ENCODE results near the gene DUSP9. TPM values are rescaled to one million over a fixed set of nuclear protein-coding genes. Genes with fewer than 3 reads are reported as not detected.

Gene DUSP9
- polyA plus RNA-seq, 1 donor from 2014 or later = 0.94 TPM

GRCh38 chrX:153640736-153641575, 6.0 kb upstream of the DUSP9 start:
- Histone ChIP-seq H3K4me2 (ENCODE audit: low read length) (no peak overlapping the region), H3K36me3 (ENCODE audit: insufficient read depth, low read length) (no peaks in the 10 kb centered on the region), H3K27ac (ENCODE audit: low read length) (no peak overlapping the region), H3K4me3 (ENCODE audit: low read length) (no peak overlapping the region), H3K9me2 (ENCODE audit: insufficient read depth, low read length) (no peaks in the 10 kb centered on the region), H3K27me3 (ENCODE audit: insufficient read depth, low read depth, low read length) (peaks cover 32% of the 10 kb centered on the region), H4K20me1 (ENCODE audit: insufficient read depth) (no peaks in the 10 kb centered on the region), H2AFZ (ENCODE audit: low read depth, low read length) (no peak overlapping the region), H3K9ac (ENCODE audit: low read length) (no peak overlapping the region), H3K9me3 (ENCODE audit: low read length) (no peaks in the 10 kb centered on the region), H3K79me2 (replicated peaks; ENCODE audit: insufficient read depth, low read length) (no peaks in the 10 kb centered on the region), H3F3A (ENCODE audit: insufficient read depth, low read length, poor library complexity, severe bottlenecking) (no peaks in the 10 kb centered on the region)
- TF ChIP-seq RAD21 (conservative IDR thresholded peaks at IDR 0.05) (no peak), TAF1 (IDR thresholded peaks at IDR 0.05; ENCODE audit: low read depth) (no peak), REST (IDR thresholded peaks at IDR 0.05; ENCODE audit: borderline replicate concordance) (no peak), POLR2AphosphoS5 (IDR thresholded peaks at IDR 0.05) (no peak), CTCF (IDR thresholded peaks at IDR 0.05; ENCODE audit: poor library complexity, severe bottlenecking) (no peak), EP300 (conservative IDR thresholded peaks at IDR 0.05; ENCODE audit: poor library complexity, severe bottlenecking) (no peak), EZH2 (IDR thresholded peaks at IDR 0.05; ENCODE audit: borderline replicate concordance, insufficient read depth, low read length, poor library complexity, severe bottlenecking) (no peak), SMC3 (conservative IDR thresholded peaks at IDR 0.05; ENCODE audit: poor library complexity) (no peak)

DNA sequence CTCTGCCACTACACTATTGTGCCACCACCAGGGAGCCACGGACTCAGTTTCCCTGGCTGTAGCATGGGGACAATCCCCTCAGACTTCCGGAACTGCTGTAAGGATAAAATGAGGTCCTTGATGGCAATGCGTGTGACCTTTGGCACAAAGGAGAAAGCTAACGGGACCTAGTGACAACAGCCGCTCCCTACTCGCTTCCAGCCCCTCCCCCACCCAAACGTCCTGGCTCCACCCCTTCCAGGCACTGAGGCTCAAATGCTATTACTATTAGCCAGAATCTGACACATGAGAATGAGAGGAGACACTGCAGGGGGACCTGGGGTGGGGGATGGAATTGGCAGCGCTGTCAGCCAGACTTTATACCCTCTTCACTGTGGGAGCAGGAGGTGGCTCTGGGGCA, 5.4 kb upstream of the DUSP9 start:
- Histone ChIP-seq H3K36me3 (ENCODE audit: insufficient read depth, low read length) (no peaks in the 10 kb centered on the region), H3K4me2 (ENCODE audit: low read length) (no peak overlapping the region), H3K9me3 (ENCODE audit: low read length) (no peaks in the 10 kb centered on the region), H3K27ac (ENCODE audit: low read length) (no peak overlapping the region), H3K27me3 (ENCODE audit: insufficient read depth, low read depth, low read length) (peaks cover 39% of the 10 kb centered on the region), H3K4me3 (ENCODE audit: low read length) (peak overlapping the region; percentile 68), H4K20me1 (ENCODE audit: insufficient read depth) (no peaks in the 10 kb centered on the region), H2AFZ (ENCODE audit: low read depth, low read length) (no peak overlapping the region), H3K9ac (ENCODE audit: low read length) (no peak overlapping the region), H3F3A (ENCODE audit: insufficient read depth, low read length, poor library complexity, severe bottlenecking) (no peaks in the 10 kb centered on the region), H3K79me2 (replicated peaks; ENCODE audit: insufficient read depth, low read length) (no peaks in the 10 kb centered on the region), H3K9me2 (ENCODE audit: insufficient read depth, low read length) (no peaks in the 10 kb centered on the region)
- no peak for TF ChIP-seq EZH2 (IDR thresholded peaks at IDR 0.05; ENCODE audit: borderline replicate concordance, insufficient read depth, low read length, poor library complexity, severe bottlenecking)
- no peak for TF ChIP-seq EP300 (conservative IDR thresholded peaks at IDR 0.05; ENCODE audit: poor library complexity, severe bottlenecking)
- no peak for TF ChIP-seq TAF1 (IDR thresholded peaks at IDR 0.05; ENCODE audit: low read depth)
- no peak for TF ChIP-seq MXI1 (conservative IDR thresholded peaks at IDR 0.05; ENCODE audit: poor library complexity, severe bottlenecking)
- no peak for TF ChIP-seq RAD21 (conservative IDR thresholded peaks at IDR 0.05)
- no peak for TF ChIP-seq SMC3 (conservative IDR thresholded peaks at IDR 0.05; ENCODE audit: poor library complexity)
- no peak for TF ChIP-seq REST (IDR thresholded peaks at IDR 0.05; ENCODE audit: borderline replicate concordance)
- no peak for TF ChIP-seq CTCF (IDR thresholded peaks at IDR 0.05; ENCODE audit: poor library complexity, severe bottlenecking)

All from neural cell (in vitro differentiated cells).